ENCODE results near the gene FAM199X.

- TF ChIP-seq CTCF (IDR thresholded peaks at IDR 0.05) (no peak), POLR2A (IDR thresholded peaks at IDR 0.05) (no peak)
Observed at GRCh38 chrX:104205548-104205947, 39.3 kb downstream of the FAM199X start.
